Tibial artery (tissue), 4 donors: ENCODE results near the gene CALML6.

Source experiments
- DNase-seq, 2 donors: peaks; one replicate each; pipeline ENCODE4 v3.0.0-alpha.2; 2019
- H3K27ac ChIP-seq, 2 donors: fragments of 200-600 bp; sonication (generic) in 1 of 2; 1 replicate in 1 of 2; 2 replicates in 1 of 2; pipeline ENCODE4 v1.5.1; 2018 to 2019; ENCODE audit warnings: mild to moderate bottlenecking in 1 of 2
- H3K27me3 ChIP-seq, 2 donors: fragments of 200-600 bp; sonication (generic) in 1 of 2; one replicate each; pipeline versions ENCODE4 v1.5.1 to v1.6.0; 2016 to 2019
- H3K36me3 ChIP-seq, 3 donors: fragments of 200-600 bp; sonication (generic) in 2 of 3; one replicate each; pipeline ENCODE4 v1.5.1; 2016 to 2019; ENCODE audit warnings: mild to moderate bottlenecking in 2 of 3
- H3K4me1 ChIP-seq, 4 donors: fragments of 200-600 bp; sonication (generic) in 2 of 4; 1 replicate in 3 of 4; 2 replicates in 1 of 4; pipeline ENCODE4 v1.5.1; 2016 to 2019
- H3K4me3 ChIP-seq, 2 donors: fragments of 200-600 bp; sonication (generic) in 1 of 2; 1 replicate in 1 of 2; 2 replicates in 1 of 2; pipeline ENCODE4 v1.5.1; 2018 to 2019; ENCODE audit warnings: mild to moderate bottlenecking in 2 of 2
- H3K9me3 ChIP-seq, 3 donors: fragments of 200-600 bp; sonication (generic) in 1 of 3; one replicate each; pipeline ENCODE4 v1.5.1; 2016 to 2019
- CTCF ChIP-seq, 2 experiments: fragments of 200-600 bp in 1 of 2; fragments of 450-650 bp in 1 of 2; IDR thresholded peaks; one replicate each; pipeline ENCODE4 v1.5.1; 2017 to 2019; ENCODE audit warnings: antibody characterized with exemption in 2 of 2, mild to moderate bottlenecking in 1 of 2, moderate library complexity in 1 of 2
- intact Hi-C: fragments of 100-400 bp; cut with DNase I; formaldehyde crosslinking; loops from one replicate; pipeline ENCODE4 v1.15.0; 2023; ENCODE audit warnings: low total_unique reads

The CALML6 gene

GRCh38 chr1:1901641-1902294 lies 13.3 kb upstream of the CALML6 start:
- TF ChIP-seq CTCF (IDR thresholded peaks at IDR 0.05), result no peak
- H3K9me3 ChIP-seq, result no peaks in the 10 kb centered on the region
- no peak overlapping the region for H3K4me3 ChIP-seq
- no peaks in the 10 kb centered on the region for H3K36me3 ChIP-seq
- no peak overlapping the region for H3K27ac ChIP-seq
- intact Hi-C loops, result no loop called here
- peaks cover 0 to 18% of the 10 kb centered on the region in 2 donors for H3K27me3 ChIP-seq
- peaks cover 0 to 8% (median 2%) of the 10 kb centered on the region in 4 donors for H3K4me1 ChIP-seq
- no peak for DNase-seq

GRCh38 chr1:1903224-1903623 lies 11.8 kb upstream of the CALML6 start:
- Histone ChIP-seq H3K36me3 (no peaks in the 10 kb centered on the region), H3K27ac (no peak overlapping the region), H3K9me3 (no peaks in the 10 kb centered on the region), H3K4me3 (no peak overlapping the region), H3K4me1 (peaks cover 2 to 23% (median 13%) of the 10 kb centered on the region in 4 donors), H3K27me3 (peaks cover 0 to 18% of the 10 kb centered on the region in 2 donors)
- TF ChIP-seq CTCF (IDR thresholded peaks at IDR 0.05), result no peak
- no peak for DNase-seq
- intact Hi-C loops, result no loop called here

GRCh38 chr1:1906185-1907097 lies 8.6 kb upstream of the CALML6 start:
- peak; percentile 88 to 91 for TF ChIP-seq CTCF (IDR thresholded peaks at IDR 0.05)
- peak; percentile 84 to 91 for DNase-seq
- intact Hi-C loops, result no loop called here
- H3K27me3 ChIP-seq, result peaks cover 0 to 3% of the 10 kb centered on the region in 2 donors
- H3K4me1 ChIP-seq, result peaks cover 4 to 34% (median 22%) of the 10 kb centered on the region in 4 donors
- peak overlapping the region in 1 of 2 donors; percentile 85 for H3K27ac ChIP-seq
- H3K9me3 ChIP-seq, result no peaks in the 10 kb centered on the region
- H3K36me3 ChIP-seq, result no peaks in the 10 kb centered on the region
- no peak overlapping the region for H3K4me3 ChIP-seq

- no peaks in the 10 kb centered on the region for H3K9me3 ChIP-seq
- peak overlapping the region in 1 of 2 donors; percentile 85 for H3K27ac ChIP-seq
- H3K4me3 ChIP-seq, result no peak overlapping the region
- H3K4me1 ChIP-seq, result peaks cover 4 to 34% (median 22%) of the 10 kb centered on the region in 4 donors
- intact Hi-C loops, result no loop called here
- peak; percentile 21 to 77 for DNase-seq
- H3K36me3 ChIP-seq, result no peaks in the 10 kb centered on the region
- no peaks in the 10 kb centered on the region for H3K27me3 ChIP-seq
- TF ChIP-seq CTCF (IDR thresholded peaks at IDR 0.05), result no peak
Observed at GRCh38 chr1:1907098-1907736, 7.8 kb upstream of the CALML6 start.

GRCh38 chr1:1908506-1908791 lies 6.6 kb upstream of the CALML6 start:
- H3K27me3 ChIP-seq, result no peaks in the 10 kb centered on the region
- H3K9me3 ChIP-seq, result no peaks in the 10 kb centered on the region
- peak overlapping the region; percentile 63 to 79 for H3K4me3 ChIP-seq
- TF ChIP-seq CTCF (IDR thresholded peaks at IDR 0.05), result no peak
- peak overlapping the region; percentile 85 to 88 for H3K27ac ChIP-seq
- DNase-seq, result peak; percentile 35 to 79
- H3K36me3 ChIP-seq, result no peaks in the 10 kb centered on the region
- peaks cover 4 to 34% (median 22%) of the 10 kb centered on the region in 4 donors for H3K4me1 ChIP-seq
- intact Hi-C loops, result no loop called here
